ENCODE measurements around the gene COL3A1. TPM values are rescaled to one million over a fixed set of nuclear protein-coding genes. Genes with fewer than 3 reads are reported as not detected.

COL3A1 gene
- total and polyA plus RNA-seq, 11 donors = 17.6 to 1,075 (median 97.4) TPM

GRCh38 chr2:189049709-189050164 lies 75.6 kb downstream of the COL3A1 start:
- Histone ChIP-seq H3K4me1 (no peaks in the 10 kb centered on the region), H3K27me3 (no peaks in the 10 kb centered on the region), H3K36me3 (peaks cover 0 to 93% (median 8%) of the 10 kb centered on the region in 9 donors), H3K9me3 (no peaks in the 10 kb centered on the region), H3K27ac (no peak overlapping the region), H3K4me3 (no peak overlapping the region)
- no peak for DNase-seq
- intact Hi-C loops (cut with DNase I) = loop anchor here in 1 of 10 donors (10.0 kb wide), 1 partner anchor 55 kb away; no protein-coding TSS in a partner anchor
- TF ChIP-seq POLR2A (IDR thresholded peaks at IDR 0.05) = no peak
- TF ChIP-seq, protein P1, sequence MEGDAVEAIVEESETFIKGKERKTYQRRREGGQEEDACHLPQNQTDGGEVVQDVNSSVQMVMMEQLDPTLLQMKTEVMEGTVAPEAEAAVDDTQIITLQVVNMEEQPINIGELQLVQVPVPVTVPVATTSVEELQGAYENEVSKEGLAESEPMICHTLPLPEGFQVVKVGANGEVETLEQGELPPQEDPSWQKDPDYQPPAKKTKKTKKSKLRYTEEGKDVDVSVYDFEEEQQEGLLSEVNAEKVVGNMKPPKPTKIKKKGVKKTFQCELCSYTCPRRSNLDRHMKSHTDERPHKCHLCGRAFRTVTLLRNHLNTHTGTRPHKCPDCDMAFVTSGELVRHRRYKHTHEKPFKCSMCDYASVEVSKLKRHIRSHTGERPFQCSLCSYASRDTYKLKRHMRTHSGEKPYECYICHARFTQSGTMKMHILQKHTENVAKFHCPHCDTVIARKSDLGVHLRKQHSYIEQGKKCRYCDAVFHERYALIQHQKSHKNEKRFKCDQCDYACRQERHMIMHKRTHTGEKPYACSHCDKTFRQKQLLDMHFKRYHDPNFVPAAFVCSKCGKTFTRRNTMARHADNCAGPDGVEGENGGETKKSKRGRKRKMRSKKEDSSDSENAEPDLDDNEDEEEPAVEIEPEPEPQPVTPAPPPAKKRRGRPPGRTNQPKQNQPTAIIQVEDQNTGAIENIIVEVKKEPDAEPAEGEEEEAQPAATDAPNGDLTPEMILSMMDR (IDR thresholded peaks at IDR 0.05) = no peak
- WGBS, 4 donors = 93 to 98% (median 97%) methylated on average over 1 of the region's 1 CpG
- ATAC-seq = no peak

DNA sequence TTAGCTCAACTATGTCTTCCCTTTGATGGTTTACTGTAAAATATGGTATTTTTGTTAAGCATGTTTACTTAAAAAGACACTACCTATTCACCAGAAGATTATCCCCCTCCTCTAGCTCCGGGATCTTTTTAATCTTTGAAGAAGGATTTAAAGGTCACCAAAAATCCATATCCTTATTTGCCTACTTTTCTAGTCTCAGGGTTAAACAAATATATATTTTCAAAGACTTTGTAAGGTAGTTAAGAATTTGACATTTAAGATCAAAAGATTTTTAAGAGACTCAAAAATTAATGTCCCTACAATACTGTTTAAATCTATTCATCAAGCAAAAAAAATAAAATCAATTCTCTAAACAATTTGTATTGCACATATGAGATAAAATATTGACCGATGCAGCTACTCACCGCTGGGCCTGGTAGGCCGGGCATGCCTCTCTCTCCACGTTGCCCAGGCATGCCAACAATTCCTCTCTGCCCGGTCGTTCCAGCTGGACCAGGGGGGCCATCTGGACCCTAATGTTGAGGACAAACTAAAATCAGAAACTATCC lies 76.1 kb downstream of the COL3A1 start:
- H3K27me3 ChIP-seq = no peaks in the 10 kb centered on the region
- no peaks in the 10 kb centered on the region for H3K4me1 ChIP-seq
- no peak for DNase-seq
- peaks cover 0 to 93% (median 8%) of the 10 kb centered on the region in 9 donors for H3K36me3 ChIP-seq
- no peak overlapping the region for H3K27ac ChIP-seq
- no peak for ATAC-seq
- H3K4me3 ChIP-seq = no peak overlapping the region
- no peaks in the 10 kb centered on the region for H3K9me3 ChIP-seq
- intact Hi-C loops (cut with DNase I) = no loop called here
- WGBS, 4 donors = 78 to 90% (median 83%) methylated on average over 6 to 7 of the region's 7 CpGs
- TF ChIP-seq, protein P1 (IDR thresholded peaks at IDR 0.05) = no peak
- TF ChIP-seq POLR2A (IDR thresholded peaks at IDR 0.05) = no peak

GRCh38 chr2:189056200-189057106 lies 82.3 kb downstream of the COL3A1 start:
- Histone ChIP-seq H3K36me3 (peaks cover 0 to 93% (median 10%) of the 10 kb centered on the region in 9 donors), H3K4me1 (no peaks in the 10 kb centered on the region), H3K27me3 (no peaks in the 10 kb centered on the region), H3K27ac (no peak overlapping the region), H3K9me3 (no peaks in the 10 kb centered on the region), H3K4me3 (no peak overlapping the region)
- intact Hi-C loops (cut with DNase I) = no loop called here
- TF ChIP-seq, protein P1 (IDR thresholded peaks at IDR 0.05) = no peak
- WGBS, 4 donors = 81 to 86% (median 85%) methylated on average over 4 of the region's 4 CpGs
- DNase-seq (no peak), ATAC-seq (no peak)

- Histone ChIP-seq H3K27me3 (no peaks in the 10 kb centered on the region), H3K9me3 (no peaks in the 10 kb centered on the region), H3K4me3 (no peak overlapping the region), H3K27ac (no peak overlapping the region), H3K36me3 (peaks cover 0 to 93% (median 11%) of the 10 kb centered on the region in 9 donors), H3K4me1 (no peaks in the 10 kb centered on the region)
- ATAC-seq (no peak), DNase-seq (no peak)
- TF ChIP-seq, protein P1 (IDR thresholded peaks at IDR 0.05) = no peak
- TF ChIP-seq POLR2A (IDR thresholded peaks at IDR 0.05) = no peak
- WGBS, 4 donors = 88 to 97% (median 94%) methylated on average over 2 of the region's 2 CpGs
- intact Hi-C loops (cut with DNase I) = no loop called here
These were observed 83.1 kb downstream of the COL3A1 start for GRCh38 chr2:189057316-189057715.
